DOHH2 (cell line): ENCODE measurements around the gene DNAH14.
"Not testable (repeated sequence)": the region's sequence is repeated elsewhere in the genome, so short reads cannot be mapped to it uniquely, and the experiment has no call there.

Experiments used
- H3F3A ChIP-seq: fragments of 200-600 bp; sonication (generic), shearing (Covaris generic); 2 replicates; pipeline ENCODE4 v1.6.0; 2016; ENCODE audit warnings: antibody characterized with exemption, mild to moderate bottlenecking; ENCODE audit not compliant: control insufficient read depth, insufficient read depth
- H3K27ac ChIP-seq: fragments of 200-600 bp; sonication (generic); 2 replicates; pipeline ENCODE4 v1.5.1; 2014; ENCODE audit warnings: low read depth, mild to moderate bottlenecking, low read length, moderate library complexity
- H3K27me3 ChIP-seq: fragments of 200-600 bp; sonication (generic); 2 replicates; pipeline ENCODE4 v1.6.1; 2014; ENCODE audit warnings: mild to moderate bottlenecking, low read length, mixed read lengths; ENCODE audit not compliant: control insufficient read depth
- H3K36me3 ChIP-seq: fragments of 200-600 bp; sonication (generic); 2 replicates; pipeline ENCODE4 v1.6.1; 2014; ENCODE audit warnings: mild to moderate bottlenecking, low read length, moderate library complexity, mixed read lengths; ENCODE audit not compliant: control insufficient read depth
- H3K4me1 ChIP-seq: fragments of 200-600 bp; sonication (generic); 2 replicates; pipeline ENCODE4 v1.6.1; 2014; ENCODE audit warnings: mild to moderate bottlenecking, low read length, mixed read lengths; ENCODE audit not compliant: control insufficient read depth
- H3K4me2 ChIP-seq: fragments of 200-600 bp; sonication (generic); 2 replicates; pipeline ENCODE4 v1.6.0; 2014; ENCODE audit warnings: mild to moderate bottlenecking, low read length, moderate library complexity
- H3K4me3 ChIP-seq: fragments of 200-600 bp; sonication (generic); 2 replicates; pipeline ENCODE4 v1.5.1; 2014; ENCODE audit warnings: mild to moderate bottlenecking, low read length, mixed read lengths
- H3K79me2 ChIP-seq: fragments of 200-600 bp; sonication (generic); 2 replicates; pipeline ENCODE4 v1.6.1; 2014; ENCODE audit warnings: mild to moderate bottlenecking, low read length, mixed read lengths; ENCODE audit not compliant: control insufficient read depth
- H3K9me2 ChIP-seq: fragments of 200-600 bp; sonication (generic); replicated peaks from 2 replicates; pipeline ENCODE4 v1.6.1; 2014; ENCODE audit warnings: mild to moderate bottlenecking, low read length, mixed read lengths; ENCODE audit not compliant: control insufficient read depth
- H3K9me3 ChIP-seq: fragments of 200-600 bp; sonication (generic); 2 replicates; pipeline ENCODE4 v1.6.1; 2014; ENCODE audit warnings: antibody characterized with exemption, low read length, mixed read lengths; ENCODE audit not compliant: control insufficient read depth, insufficient read depth
- H4K20me1 ChIP-seq: fragments of 200-600 bp; sonication (generic); 2 replicates; pipeline ENCODE4 v1.6.0; 2014; ENCODE audit warnings: low read depth, mild to moderate bottlenecking, antibody characterized with exemption, low read length, moderate library complexity; ENCODE audit not compliant: control insufficient read depth, insufficient read depth
- CTCF ChIP-seq: fragments of 200-600 bp; sonication (generic); IDR thresholded peaks from one replicate; pipeline ENCODE4 v1.5.1; 2014; ENCODE audit warnings: antibody characterized with exemption, mild to moderate bottlenecking, low read depth, low read length; ENCODE audit not compliant: poor library complexity, severe bottlenecking
- EZH2phosphoT487 ChIP-seq: fragments of 200-600 bp; sonication (generic); IDR thresholded peaks from 2 replicates; pipeline ENCODE4 v1.6.1; 2017; ENCODE audit warnings: borderline replicate concordance, mild to moderate bottlenecking, antibody characterized with exemption, low read length, moderate library complexity, mixed read lengths

DNAH14 gene

GRCh38 chr1:224980181-224980580 lies 50.7 kb downstream of the DNAH14 start:
- H3K27me3 ChIP-seq = no peaks in the 10 kb centered on the region
- H4K20me1 ChIP-seq = no peaks in the 10 kb centered on the region
- H3K9me2 ChIP-seq = no peaks in the 10 kb centered on the region
- H3K4me2 ChIP-seq = no peak overlapping the region
- no peak overlapping the region for H3K27ac ChIP-seq
- H3K9me3 ChIP-seq = no peaks in the 10 kb centered on the region
- H3K4me3 ChIP-seq = no peak overlapping the region
- TF ChIP-seq CTCF = no peak
- no peaks in the 10 kb centered on the region for H3K4me1 ChIP-seq
- no peaks in the 10 kb centered on the region for H3K36me3 ChIP-seq
- H3K79me2 ChIP-seq = no peaks in the 10 kb centered on the region
- no peaks in the 10 kb centered on the region for H3F3A ChIP-seq

- H3K4me3 ChIP-seq, H3K79me2 ChIP-seq, H3F3A ChIP-seq, H4K20me1 ChIP-seq, H3K4me2 ChIP-seq, H3K4me1 ChIP-seq, H3K9me3 ChIP-seq, H3K9me2 ChIP-seq, H3K27ac ChIP-seq, H3K27me3 ChIP-seq, H3K36me3 ChIP-seq: not testable (repeated sequence)
These were observed 52.5 kb downstream of the DNAH14 start for GRCh38 chr1:224981922-224982354.

GRCh38 chr1:224988042-224988441 lies 58.6 kb downstream of the DNAH14 start:
- Histone ChIP-seq H3K4me1 (no peaks in the 10 kb centered on the region), H3K9me2 (no peaks in the 10 kb centered on the region), H3K79me2 (no peaks in the 10 kb centered on the region), H3K36me3 (no peaks in the 10 kb centered on the region), H3K27me3 (no peaks in the 10 kb centered on the region), H3F3A (no peaks in the 10 kb centered on the region), H4K20me1 (no peaks in the 10 kb centered on the region), H3K4me2 (no peak overlapping the region), H3K9me3 (no peaks in the 10 kb centered on the region), H3K27ac (no peak overlapping the region), H3K4me3 (no peak overlapping the region)
- TF ChIP-seq EZH2phosphoT487 (no peak), CTCF (no peak)

GRCh38 chr1:224989615-224990014 lies 60.1 kb downstream of the DNAH14 start:
- Histone ChIP-seq H3F3A (no peaks in the 10 kb centered on the region), H3K9me2 (no peaks in the 10 kb centered on the region), H3K4me3 (no peak overlapping the region), H3K9me3 (no peaks in the 10 kb centered on the region), H3K4me1 (no peaks in the 10 kb centered on the region), H3K27me3 (no peaks in the 10 kb centered on the region), H3K27ac (no peak overlapping the region), H3K4me2 (no peak overlapping the region), H3K36me3 (no peaks in the 10 kb centered on the region), H4K20me1 (no peaks in the 10 kb centered on the region), H3K79me2 (no peaks in the 10 kb centered on the region)
- no peak for TF ChIP-seq CTCF
- TF ChIP-seq EZH2phosphoT487 = no peak

- not testable (repeated sequence) for H3K36me3 ChIP-seq, H3F3A ChIP-seq, H3K9me3 ChIP-seq, H3K9me2 ChIP-seq, H3K27ac ChIP-seq, H3K27me3 ChIP-seq, H4K20me1 ChIP-seq, H3K4me2 ChIP-seq, H3K4me3 ChIP-seq, H3K4me1 ChIP-seq, H3K79me2 ChIP-seq
These were observed 62.1 kb downstream of the DNAH14 start for GRCh38 chr1:224991550-224991949.
